Measurements from ENCODE around the gene NDUFS7. TPM values are rescaled to one million over a fixed set of nuclear protein-coding genes. Genes with fewer than 3 reads are reported as not detected.

NDUFS7 gene
- total and polyA plus RNA-seq, 12 donors, result 248 to 498 (median 377) TPM

DNA sequence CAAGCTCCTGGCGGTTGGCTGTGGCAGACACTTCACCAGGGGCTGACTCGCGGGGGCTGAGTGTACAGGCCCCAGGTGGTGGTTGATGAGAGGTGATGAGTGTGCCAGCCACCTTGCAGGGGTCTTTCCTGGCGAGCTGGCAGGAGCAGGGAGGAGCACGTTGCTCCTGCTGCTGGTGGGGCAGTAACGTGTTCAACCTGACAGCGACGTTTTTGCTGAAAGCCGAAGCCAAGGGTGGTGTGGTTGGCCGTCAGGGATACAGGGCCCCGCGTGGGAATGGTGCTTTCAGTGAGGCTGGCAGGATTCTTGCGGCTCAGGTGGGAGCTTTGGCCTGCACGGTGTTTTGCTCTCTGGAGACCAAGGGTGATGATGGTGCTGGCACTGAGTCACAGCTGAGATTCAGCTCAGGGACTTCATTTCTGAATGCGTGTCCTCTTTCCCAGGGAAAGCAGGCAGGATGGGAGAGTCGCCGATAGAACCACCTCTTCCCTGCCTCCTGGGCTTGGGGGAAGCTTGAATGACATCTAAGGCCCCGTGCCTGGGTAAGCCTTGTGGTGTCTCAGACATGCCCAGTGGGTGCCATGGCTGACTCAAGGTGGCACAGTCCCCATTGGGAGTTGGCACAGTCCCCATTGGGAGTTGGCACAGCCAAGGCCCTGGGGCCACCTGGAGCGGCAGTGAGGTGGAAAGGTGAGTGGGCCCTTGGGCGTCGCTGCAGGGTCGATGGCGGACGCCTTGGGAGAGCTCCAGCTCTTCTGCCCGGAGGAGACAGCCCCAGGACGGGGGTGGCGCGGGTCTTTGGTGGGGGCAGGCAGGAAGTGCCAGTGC, 32.5 kb downstream of the NDUFS7 start:
- DNase-seq (no peak), ATAC-seq (no peak)
- peaks cover 51 to 83% (median 75%) of the 10 kb centered on the region in 9 donors for H3K4me1 ChIP-seq
- intact Hi-C loops (cut with DNase I), result loop anchor here in 1 of 10 donors (10.0 kb wide), 1 partner anchor 141 kb away; the partner anchor contains the start of gene FAM174C
- 52 to 53% methylated on average over 28 of the region's 28 CpGs for WGBS, 2 donors
- H3K27ac ChIP-seq, result peak overlapping the region; percentile 19 to 85 (median 70)
- no peaks in the 10 kb centered on the region for H3K9me3 ChIP-seq
- H3K4me3 ChIP-seq, result peak overlapping the region in 5 of 10 donors; percentile 2 to 21 (median 12)
- H3K36me3 ChIP-seq, result peaks cover 0 to 65% (median 16%) of the 10 kb centered on the region in 9 donors
- no peaks in the 10 kb centered on the region for H3K27me3 ChIP-seq
- TF ChIP-seq, protein P1, sequence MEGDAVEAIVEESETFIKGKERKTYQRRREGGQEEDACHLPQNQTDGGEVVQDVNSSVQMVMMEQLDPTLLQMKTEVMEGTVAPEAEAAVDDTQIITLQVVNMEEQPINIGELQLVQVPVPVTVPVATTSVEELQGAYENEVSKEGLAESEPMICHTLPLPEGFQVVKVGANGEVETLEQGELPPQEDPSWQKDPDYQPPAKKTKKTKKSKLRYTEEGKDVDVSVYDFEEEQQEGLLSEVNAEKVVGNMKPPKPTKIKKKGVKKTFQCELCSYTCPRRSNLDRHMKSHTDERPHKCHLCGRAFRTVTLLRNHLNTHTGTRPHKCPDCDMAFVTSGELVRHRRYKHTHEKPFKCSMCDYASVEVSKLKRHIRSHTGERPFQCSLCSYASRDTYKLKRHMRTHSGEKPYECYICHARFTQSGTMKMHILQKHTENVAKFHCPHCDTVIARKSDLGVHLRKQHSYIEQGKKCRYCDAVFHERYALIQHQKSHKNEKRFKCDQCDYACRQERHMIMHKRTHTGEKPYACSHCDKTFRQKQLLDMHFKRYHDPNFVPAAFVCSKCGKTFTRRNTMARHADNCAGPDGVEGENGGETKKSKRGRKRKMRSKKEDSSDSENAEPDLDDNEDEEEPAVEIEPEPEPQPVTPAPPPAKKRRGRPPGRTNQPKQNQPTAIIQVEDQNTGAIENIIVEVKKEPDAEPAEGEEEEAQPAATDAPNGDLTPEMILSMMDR (IDR thresholded peaks at IDR 0.05), result no peak

GRCh38 chr19:1417145-1417544, 33.4 kb downstream of the NDUFS7 start:
- Histone ChIP-seq H3K4me1 (peaks cover 42 to 73% (median 66%) of the 10 kb centered on the region in 9 donors), H3K27ac (peak overlapping the region in 3 of 10 donors; percentile 66 to 85 (median 76)), H3K27me3 (no peaks in the 10 kb centered on the region), H3K9me3 (no peaks in the 10 kb centered on the region), H3K36me3 (peaks cover 5 to 74% (median 25%) of the 10 kb centered on the region in 9 donors), H3K4me3 (no peak overlapping the region)
- 82 to 84% methylated on average over 21 of the region's 21 CpGs for WGBS, 2 donors
- DNase-seq, result no peak
- intact Hi-C loops (cut with DNase I), result loop anchor here in 1 of 10 donors (10.0 kb wide), 1 partner anchor 142 kb away; the partner anchor contains the start of gene FAM174C
- no peak for ATAC-seq
- TF ChIP-seq, protein P1 (IDR thresholded peaks at IDR 0.05), result no peak

- no peaks in the 10 kb centered on the region for H3K27me3 ChIP-seq
- intact Hi-C loops (cut with DNase I), result loop anchor here in 1 of 10 donors (10.0 kb wide), 1 partner anchor 143 kb away; the partner anchor contains the start of gene FAM174C
Observed at GRCh38 chr19:1417681-1418495, 34.2 kb downstream of the NDUFS7 start.

More at GRCh38 chr19:1417681-1418495, 34.2 kb downstream of the NDUFS7 start:
- Histone ChIP-seq H3K36me3 (peaks cover 5 to 74% (median 31%) of the 10 kb centered on the region in 9 donors), H3K4me3 (no peak overlapping the region), H3K4me1 (peaks cover 34 to 69% (median 59%) of the 10 kb centered on the region in 9 donors), H3K9me3 (no peaks in the 10 kb centered on the region), H3K27ac (peak overlapping the region in 5 of 10 donors; percentile 9 to 71 (median 21))
- 57 to 61% methylated on average over 30 of the region's 30 CpGs for WGBS, 2 donors
- ATAC-seq (peak in 3 of 8 donors; percentile 26 to 33 (median 32)), DNase-seq (no peak)
- TF ChIP-seq, protein P1 (IDR thresholded peaks at IDR 0.05), result no peak

Measured in heart right ventricle (tissue), 16 donors.